ENCODE data around the gene LGALSL. TPM values are rescaled to one million over a fixed set of nuclear protein-coding genes. Genes with fewer than 3 reads are reported as not detected.
A peak's percentile ranks its signal among the peaks of the same experiment; 100 is the strongest.

LGALSL gene
- total RNA-seq: 1 to 10 TPM in 2 of 3 donors, under 1 TPM in 1; 0.73 to 2.3 (median 1.9) TPM

- DNase-seq (peak; percentile 6), ATAC-seq (peak; percentile 76 to 77)
- H3K9me3 Mint-ChIP-seq: no peaks in the 10 kb centered on the region
- peaks cover 10% of the 10 kb centered on the region for H3K27me3 Mint-ChIP-seq (ENCODE audit: low read depth)
- peak within 1 kb of the TSS; percentile 87 for H3K4me3 Mint-ChIP-seq
- H3K4me1 Mint-ChIP-seq (ENCODE audit: low read depth): peaks cover 7% of the 10 kb centered on the region
- H3K36me3 Mint-ChIP-seq (ENCODE audit: insufficient read depth): no peaks in the 10 kb centered on the region
These were observed at the start of gene LGALSL for GRCh38 chr2:64453770-64454385. LGALSL (plus strand) TSS chr2:64454162; CDS start chr2:64454546, 384 bp downstream.

- DNase-seq: no peak
- Mint-ChIP-seq H3K4me3 (no peak overlapping the region), H3K36me3 (ENCODE audit: insufficient read depth) (no peaks in the 10 kb centered on the region), H3K27me3 (ENCODE audit: low read depth) (no peaks in the 10 kb centered on the region), H3K9me3 (no peaks in the 10 kb centered on the region), H3K4me1 (ENCODE audit: low read depth) (no peaks in the 10 kb centered on the region)
- no peak for ATAC-seq
These were observed 49.2 kb upstream of the LGALSL start for GRCh38 chr2:64404743-64405142.

- H3K4me1 Mint-ChIP-seq (ENCODE audit: low read depth): no peaks in the 10 kb centered on the region
- H3K27me3 Mint-ChIP-seq (ENCODE audit: low read depth): no peaks in the 10 kb centered on the region
- no peaks in the 10 kb centered on the region for H3K9me3 Mint-ChIP-seq
- no peak for DNase-seq
- H3K4me3 Mint-ChIP-seq: no peak overlapping the region
- no peak for ATAC-seq
- no peaks in the 10 kb centered on the region for H3K36me3 Mint-ChIP-seq (ENCODE audit: insufficient read depth)
These were observed 48.2 kb upstream of the LGALSL start for GRCh38 chr2:64405581-64406406.

GRCh38 chr2:64406407-64406774 is 47.6 kb upstream of the LGALSL start:
- H3K36me3 Mint-ChIP-seq (ENCODE audit: insufficient read depth): no peaks in the 10 kb centered on the region
- H3K9me3 Mint-ChIP-seq: no peaks in the 10 kb centered on the region
- ATAC-seq (no peak), DNase-seq (no peak)
- no peak overlapping the region for H3K4me3 Mint-ChIP-seq
- no peaks in the 10 kb centered on the region for H3K4me1 Mint-ChIP-seq (ENCODE audit: low read depth)
- no peaks in the 10 kb centered on the region for H3K27me3 Mint-ChIP-seq (ENCODE audit: low read depth)

GRCh38 chr2:64408031-64408430 is 45.9 kb upstream of the LGALSL start:
- no peaks in the 10 kb centered on the region for H3K4me1 Mint-ChIP-seq (ENCODE audit: low read depth)
- DNase-seq (no peak), ATAC-seq (no peak)
- H3K9me3 Mint-ChIP-seq: no peaks in the 10 kb centered on the region
- H3K4me3 Mint-ChIP-seq: no peak overlapping the region
- no peaks in the 10 kb centered on the region for H3K27me3 Mint-ChIP-seq (ENCODE audit: low read depth)
- no peaks in the 10 kb centered on the region for H3K36me3 Mint-ChIP-seq (ENCODE audit: insufficient read depth)

- Mint-ChIP-seq H3K27me3 (ENCODE audit: low read depth) (no peaks in the 10 kb centered on the region), H3K36me3 (ENCODE audit: insufficient read depth) (no peaks in the 10 kb centered on the region), H3K4me3 (no peak overlapping the region), H3K9me3 (no peaks in the 10 kb centered on the region), H3K4me1 (ENCODE audit: low read depth) (no peaks in the 10 kb centered on the region)
- ATAC-seq (peak in 1 of 2 donors; percentile 32), DNase-seq (no peak)
These were observed 43.3 kb upstream of the LGALSL start for GRCh38 chr2:64410671-64411070.

GRCh38 chr2:64412671-64413070 is 41.3 kb upstream of the LGALSL start:
- Mint-ChIP-seq H3K36me3 (ENCODE audit: insufficient read depth) (no peaks in the 10 kb centered on the region), H3K4me3 (no peak overlapping the region), H3K9me3 (no peaks in the 10 kb centered on the region), H3K27me3 (ENCODE audit: low read depth) (no peaks in the 10 kb centered on the region), H3K4me1 (ENCODE audit: low read depth) (no peaks in the 10 kb centered on the region)
- ATAC-seq (no peak), DNase-seq (no peak)

GRCh38 chr2:64414736-64415435 is 39.1 kb upstream of the LGALSL start:
- H3K4me3 Mint-ChIP-seq: no peak overlapping the region
- no peaks in the 10 kb centered on the region for H3K36me3 Mint-ChIP-seq (ENCODE audit: insufficient read depth)
- no peaks in the 10 kb centered on the region for H3K4me1 Mint-ChIP-seq (ENCODE audit: low read depth)
- no peak for ATAC-seq
- no peak for DNase-seq
- no peaks in the 10 kb centered on the region for H3K9me3 Mint-ChIP-seq
- no peaks in the 10 kb centered on the region for H3K27me3 Mint-ChIP-seq (ENCODE audit: low read depth)

GRCh38 chr2:64417624-64418023 is 36.3 kb upstream of the LGALSL start:
- Mint-ChIP-seq H3K9me3 (no peaks in the 10 kb centered on the region), H3K27me3 (ENCODE audit: low read depth) (no peaks in the 10 kb centered on the region), H3K36me3 (ENCODE audit: insufficient read depth) (no peaks in the 10 kb centered on the region), H3K4me1 (ENCODE audit: low read depth) (no peaks in the 10 kb centered on the region), H3K4me3 (no peak overlapping the region)
- DNase-seq: no peak
- ATAC-seq: no peak

- DNase-seq (no peak), ATAC-seq (no peak)
- H3K4me1 Mint-ChIP-seq (ENCODE audit: low read depth): no peaks in the 10 kb centered on the region
- H3K36me3 Mint-ChIP-seq (ENCODE audit: insufficient read depth): no peaks in the 10 kb centered on the region
- H3K9me3 Mint-ChIP-seq: no peaks in the 10 kb centered on the region
- H3K4me3 Mint-ChIP-seq: no peak overlapping the region
- H3K27me3 Mint-ChIP-seq (ENCODE audit: low read depth): no peaks in the 10 kb centered on the region
These were observed 34.3 kb upstream of the LGALSL start for GRCh38 chr2:64419596-64420165.

GRCh38 chr2:64420677-64421076 is 33.3 kb upstream of the LGALSL start:
- H3K36me3 Mint-ChIP-seq (ENCODE audit: insufficient read depth): no peaks in the 10 kb centered on the region
- no peaks in the 10 kb centered on the region for H3K4me1 Mint-ChIP-seq (ENCODE audit: low read depth)
- H3K9me3 Mint-ChIP-seq: no peaks in the 10 kb centered on the region
- no peak overlapping the region for H3K4me3 Mint-ChIP-seq
- ATAC-seq: no peak
- H3K27me3 Mint-ChIP-seq (ENCODE audit: low read depth): no peaks in the 10 kb centered on the region
- no peak for DNase-seq

- Mint-ChIP-seq H3K27me3 (ENCODE audit: low read depth) (no peaks in the 10 kb centered on the region), H3K9me3 (no peaks in the 10 kb centered on the region), H3K4me3 (no peak overlapping the region), H3K36me3 (ENCODE audit: insufficient read depth) (no peaks in the 10 kb centered on the region), H3K4me1 (ENCODE audit: low read depth) (no peaks in the 10 kb centered on the region)
- no peak for DNase-seq
- ATAC-seq: no peak
These were observed 32.8 kb upstream of the LGALSL start for GRCh38 chr2:64421201-64421600.

GRCh38 chr2:64422466-64422865 is 31.5 kb upstream of the LGALSL start:
- H3K4me3 Mint-ChIP-seq: no peak overlapping the region
- no peaks in the 10 kb centered on the region for H3K4me1 Mint-ChIP-seq (ENCODE audit: low read depth)
- no peaks in the 10 kb centered on the region for H3K9me3 Mint-ChIP-seq
- H3K36me3 Mint-ChIP-seq (ENCODE audit: insufficient read depth): no peaks in the 10 kb centered on the region
- DNase-seq (no peak), ATAC-seq (no peak)
- no peaks in the 10 kb centered on the region for H3K27me3 Mint-ChIP-seq (ENCODE audit: low read depth)

- DNase-seq: no peak
- no peak for ATAC-seq
- Mint-ChIP-seq H3K36me3 (ENCODE audit: insufficient read depth) (no peaks in the 10 kb centered on the region), H3K9me3 (no peaks in the 10 kb centered on the region), H3K27me3 (ENCODE audit: low read depth) (no peaks in the 10 kb centered on the region), H3K4me3 (no peak overlapping the region), H3K4me1 (ENCODE audit: low read depth) (no peaks in the 10 kb centered on the region)
These were observed 30.7 kb upstream of the LGALSL start for GRCh38 chr2:64423303-64423702.
